CD8-positive, alpha-beta memory T cell (primary cell): ENCODE results near the gene TREM2. TPM values are rescaled to one million over a fixed set of nuclear protein-coding genes. Genes with fewer than 3 reads are reported as not detected.

Experiments
- CTCF ChIA-PET: fragments of 350-600 bp; sonication (Branson Sonifier 250); formaldehyde crosslinking; loops from one replicate; lab custom pipeline; 2021; ENCODE audit warnings: antibody characterized with exemption; lab: Charles Lee
- POLR2A ChIA-PET: fragments of 350-600 bp; sonication (Branson Sonifier 250); formaldehyde crosslinking; loops from one replicate; lab custom pipeline; 2021; ENCODE audit warnings: antibody characterized with exemption; lab: Charles Lee
- DNase-seq, 5 donors: peaks; one replicate each; pipeline versions ENCODE4 v3.0.0 to v3.0.0-alpha.2; 2020 to 2022; ENCODE audit warnings: mixed read lengths in 1 of 5
- H3K27ac ChIP-seq: one replicate; pipeline ENCODE4 v1.7.0; 2013; ENCODE audit warnings: low read depth, mild to moderate bottlenecking, low read length, moderate library complexity
- H3K27me3 ChIP-seq: 2 replicates; pipeline ENCODE4 v1.7.0; 2013; ENCODE audit warnings: low read length, mild to moderate bottlenecking; ENCODE audit not compliant: insufficient read depth, poor library complexity, severe bottlenecking
- H3K36me3 ChIP-seq: 2 replicates; pipeline ENCODE4 v1.7.0; 2013; ENCODE audit warnings: mild to moderate bottlenecking, low read length, moderate library complexity; ENCODE audit not compliant: insufficient read depth
- H3K4me1 ChIP-seq: 2 replicates; pipeline ENCODE4 v1.7.0; 2013; ENCODE audit warnings: mild to moderate bottlenecking, low read length, moderate library complexity; ENCODE audit not compliant: insufficient read depth
- H3K4me3 ChIP-seq: 2 replicates; pipeline ENCODE4 v1.7.0; 2013; ENCODE audit warnings: mild to moderate bottlenecking, low read length
- H3K9me3 ChIP-seq: 2 replicates; pipeline ENCODE4 v1.7.0; 2013; ENCODE audit warnings: mild to moderate bottlenecking, low read length
- H3K27ac Mint-ChIP-seq, 8 donors: one replicate each; pipeline ENCODE4 v1.8.0; 2020 to 2021; ENCODE audit warnings: mixed read lengths in 8 of 8, mild to moderate bottlenecking in 6 of 8, inconsistent platforms in 3 of 8, moderate library complexity in 3 of 8
- H3K27me3 Mint-ChIP-seq, 2 donors: one replicate each; pipeline ENCODE4 v1.8.0; 2020 to 2021; ENCODE audit warnings: mixed read lengths in 2 of 2, mild to moderate bottlenecking in 1 of 2, moderate library complexity in 1 of 2
- H3K36me3 Mint-ChIP-seq, 3 donors: one replicate each; pipeline ENCODE4 v1.8.0; 2020 to 2021; ENCODE audit warnings: mixed read lengths in 3 of 3, inconsistent platforms in 1 of 3, mild to moderate bottlenecking in 1 of 3
- H3K4me1 Mint-ChIP-seq, 3 donors: one replicate each; pipeline ENCODE4 v1.8.0; 2020 to 2021; ENCODE audit warnings: mixed read lengths in 3 of 3, inconsistent platforms in 1 of 3, mild to moderate bottlenecking in 1 of 3
- H3K4me3 Mint-ChIP-seq, 7 donors: one replicate each; pipeline ENCODE4 v1.8.0; 2020 to 2021; ENCODE audit warnings: mixed read lengths in 7 of 7, mild to moderate bottlenecking in 6 of 7, moderate library complexity in 4 of 7, inconsistent platforms in 2 of 7
- H3K9me3 Mint-ChIP-seq, 5 donors: one replicate each; pipeline ENCODE4 v1.8.0; 2020 to 2022; ENCODE audit warnings: mixed read lengths in 5 of 5, mild to moderate bottlenecking in 3 of 5, moderate library complexity in 2 of 5, inconsistent platforms in 1 of 5
- polyA plus RNA-seq: library from polyadenylated mRNA; unstranded; fragments of 300-500 nt; fragmentation: Illumina TruSeq; gene quantifications from one replicate; pipeline ENCODE4 v1.2.3, GENCODE V29; 2021
- total RNA-seq, 2 experiments: library from RNA; stranded (reverse); gene quantifications; one replicate each; pipeline ENCODE4 v1.2.3, GENCODE V29; 2021

TREM2 gene
- total and polyA plus RNA-seq, 3 experiments from 2014 or later = 0.44 to 0.73 TPM; not detected in 1

DNA sequence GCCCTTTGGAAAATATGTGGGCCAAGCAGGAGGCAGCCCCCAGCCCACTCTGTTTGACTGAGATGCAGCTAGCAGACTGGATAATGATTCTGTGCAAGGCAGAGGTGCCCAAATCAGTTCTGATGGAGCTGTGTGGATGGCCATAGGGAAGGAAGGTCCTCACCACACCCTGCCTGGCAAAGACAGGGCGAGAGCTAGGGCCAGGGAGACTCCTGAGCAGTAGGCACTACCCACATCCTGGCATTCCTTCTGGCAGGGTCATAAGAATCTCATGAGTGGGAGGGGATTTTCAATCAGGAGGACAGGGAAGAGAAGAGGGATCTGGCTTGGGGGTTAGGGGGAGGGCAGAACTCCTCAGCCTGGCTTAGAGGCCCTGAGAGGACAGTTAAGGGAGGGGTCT, 18.6 kb upstream of the TREM2 start:
- ChIA-PET CTCF (interaction anchor here (1.1 to 1.8 kb wide), 6 partner anchors 8 to 19 kb away, joined by 3 to 8 read pairs (median 6); partner anchors contain the start of gene TREML2), POLR2A (no interaction called here)
- Mint-ChIP-seq H3K4me1 (peaks cover 7 to 11% (median 8%) of the 10 kb centered on the region in 3 donors), H3K27ac (peak overlapping the region in 1 of 8 donors; percentile 2), H3K36me3 (no peaks in the 10 kb centered on the region), H3K4me3 (no peak overlapping the region), H3K27me3 (peaks cover 1 to 11% of the 10 kb centered on the region in 2 donors), H3K9me3 (no peaks in the 10 kb centered on the region)
- no peaks in the 10 kb centered on the region for H3K36me3 ChIP-seq
- no peaks in the 10 kb centered on the region for H3K27me3 ChIP-seq
- H3K9me3 ChIP-seq = no peaks in the 10 kb centered on the region
- H3K4me1 ChIP-seq = peaks cover 13% of the 10 kb centered on the region
- no peak overlapping the region for H3K4me3 ChIP-seq
- no peak for DNase-seq
- H3K27ac ChIP-seq = no peak overlapping the region

DNA sequence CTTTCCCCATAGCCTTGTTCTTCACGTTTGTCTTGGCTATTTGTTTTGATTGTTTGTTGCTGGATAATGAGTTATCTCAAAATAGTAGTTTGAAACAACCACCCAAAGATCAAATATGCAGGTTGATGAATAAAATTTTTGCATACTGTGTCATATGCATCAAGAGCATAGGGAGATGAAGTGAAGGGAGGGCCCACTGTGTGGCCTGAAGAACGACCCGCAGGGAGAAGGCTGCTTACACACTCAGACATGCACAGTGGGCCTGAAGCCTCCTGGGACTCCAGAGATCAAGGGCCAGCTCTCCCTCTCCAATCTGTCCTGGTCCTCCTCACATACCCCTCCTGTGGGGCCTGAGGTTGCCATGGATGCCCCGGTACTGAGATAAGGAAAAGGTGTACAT, 16.2 kb upstream of the TREM2 start:
- no peaks in the 10 kb centered on the region for H3K36me3 Mint-ChIP-seq
- H3K27ac ChIP-seq = no peak overlapping the region
- no peaks in the 10 kb centered on the region for H3K27me3 ChIP-seq
- H3K4me3 ChIP-seq = no peak overlapping the region
- H3K27ac Mint-ChIP-seq = no peak overlapping the region
- H3K9me3 Mint-ChIP-seq = no peaks in the 10 kb centered on the region
- no peak overlapping the region for H3K4me3 Mint-ChIP-seq
- no peaks in the 10 kb centered on the region for H3K9me3 ChIP-seq
- H3K4me1 ChIP-seq = peaks cover 10% of the 10 kb centered on the region
- H3K36me3 ChIP-seq = no peaks in the 10 kb centered on the region
- ChIA-PET POLR2A (no interaction called here), CTCF (no interaction called here)
- H3K27me3 Mint-ChIP-seq = peaks cover 7 to 21% of the 10 kb centered on the region in 2 donors
- H3K4me1 Mint-ChIP-seq = peaks cover 7 to 8% (median 7%) of the 10 kb centered on the region in 3 donors
- DNase-seq = no peak

DNA sequence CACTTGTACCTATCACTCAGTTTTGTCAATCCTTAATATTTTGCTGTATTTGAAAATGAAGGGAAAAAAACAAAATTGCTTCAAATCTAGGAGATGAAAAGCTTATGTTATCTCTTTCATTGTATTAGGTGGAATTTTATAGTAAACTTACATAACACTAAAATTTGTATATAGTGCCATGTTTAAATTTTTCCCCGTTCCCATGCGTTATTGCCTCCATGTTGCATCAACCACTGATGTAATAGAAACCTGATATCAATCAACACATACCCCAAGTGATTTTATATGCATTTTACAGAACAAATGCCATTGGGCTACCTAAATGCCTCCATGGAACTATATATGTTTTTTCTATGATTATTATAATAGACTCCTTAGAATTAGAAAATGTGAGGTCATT, 14.8 kb upstream of the TREM2 start:
- ChIA-PET CTCF (interaction anchor here (1.1 kb wide), 1 partner anchor 14 kb away, joined by 3 read pairs; no protein-coding TSS in a partner anchor), POLR2A (no interaction called here)
- no peak overlapping the region for H3K4me3 Mint-ChIP-seq
- Histone ChIP-seq H3K4me3 (no peak overlapping the region), H3K4me1 (peaks cover 10% of the 10 kb centered on the region), H3K27me3 (no peaks in the 10 kb centered on the region), H3K27ac (no peak overlapping the region), H3K9me3 (no peaks in the 10 kb centered on the region), H3K36me3 (no peaks in the 10 kb centered on the region)
- peaks cover 7 to 8% (median 7%) of the 10 kb centered on the region in 3 donors for H3K4me1 Mint-ChIP-seq
- peaks cover 10 to 27% of the 10 kb centered on the region in 2 donors for H3K27me3 Mint-ChIP-seq
- no peaks in the 10 kb centered on the region for H3K36me3 Mint-ChIP-seq
- no peak for DNase-seq
- H3K27ac Mint-ChIP-seq = no peak overlapping the region
- H3K9me3 Mint-ChIP-seq = no peaks in the 10 kb centered on the region

DNA sequence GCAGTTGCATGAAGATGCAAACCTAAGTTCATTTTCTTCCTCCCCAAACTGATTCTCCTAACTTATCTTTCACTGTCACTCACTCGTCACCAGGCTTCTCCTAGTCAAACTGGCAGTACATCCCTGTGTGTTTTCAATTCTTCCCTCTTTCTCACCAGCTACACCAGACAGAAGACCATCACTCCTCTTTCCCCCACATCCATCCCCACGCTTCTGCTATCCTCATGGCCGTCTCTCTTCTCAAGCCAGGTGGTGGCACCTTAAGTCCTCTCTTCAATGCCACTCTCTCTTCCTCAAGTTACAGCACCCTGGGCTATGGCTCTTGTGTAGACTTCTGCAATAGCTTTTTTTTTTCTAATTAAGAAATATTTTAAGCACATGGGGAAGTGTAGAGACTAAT, 14.4 kb upstream of the TREM2 start:
- Histone ChIP-seq H3K27ac (no peak overlapping the region), H3K9me3 (no peaks in the 10 kb centered on the region), H3K4me1 (peaks cover 8% of the 10 kb centered on the region), H3K27me3 (no peaks in the 10 kb centered on the region), H3K36me3 (no peaks in the 10 kb centered on the region), H3K4me3 (no peak overlapping the region)
- peaks cover 6 to 7% (median 6%) of the 10 kb centered on the region in 3 donors for H3K4me1 Mint-ChIP-seq
- CTCF ChIA-PET = interaction anchor here (0.6 to 1.1 kb wide), 2 partner anchors 15 to 30 kb away, joined by 3 read pairs; no protein-coding TSS in a partner anchor
- peak overlapping the region in 1 of 8 donors; percentile 25 for H3K27ac Mint-ChIP-seq
- no peak for DNase-seq
- H3K27me3 Mint-ChIP-seq = peaks cover 10 to 27% of the 10 kb centered on the region in 2 donors
- no peaks in the 10 kb centered on the region for H3K9me3 Mint-ChIP-seq
- POLR2A ChIA-PET = no interaction called here
- H3K36me3 Mint-ChIP-seq = no peaks in the 10 kb centered on the region
- H3K4me3 Mint-ChIP-seq = no peak overlapping the region

DNA sequence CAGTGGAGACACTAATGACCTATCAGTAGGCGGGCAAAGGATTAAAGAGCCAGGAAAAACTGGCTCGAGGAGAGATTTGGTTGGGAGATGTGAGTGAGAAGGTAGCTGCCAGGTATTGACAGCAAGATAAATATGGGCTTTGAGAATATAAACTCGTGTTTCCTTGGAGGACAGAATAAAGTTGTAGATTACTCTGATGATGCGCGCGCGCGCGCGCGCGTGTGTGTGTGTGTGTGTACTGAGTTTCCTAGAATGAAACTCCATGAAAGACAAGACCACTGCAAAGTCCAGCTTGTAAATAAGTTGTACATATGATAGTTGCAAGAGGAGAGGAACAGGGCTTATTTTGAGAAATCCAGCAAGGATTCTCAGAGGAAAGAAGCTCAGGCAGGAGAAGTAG, 13.3 kb upstream of the TREM2 start:
- DNase-seq = no peak
- no peaks in the 10 kb centered on the region for H3K27me3 ChIP-seq
- Mint-ChIP-seq H3K4me3 (no peak overlapping the region), H3K4me1 (no peaks in the 10 kb centered on the region), H3K36me3 (no peaks in the 10 kb centered on the region), H3K27ac (no peak overlapping the region), H3K27me3 (peaks cover 12 to 27% of the 10 kb centered on the region in 2 donors), H3K9me3 (no peaks in the 10 kb centered on the region)
- no peaks in the 10 kb centered on the region for H3K4me1 ChIP-seq
- no peak overlapping the region for H3K4me3 ChIP-seq
- no peaks in the 10 kb centered on the region for H3K9me3 ChIP-seq
- no peaks in the 10 kb centered on the region for H3K36me3 ChIP-seq
- POLR2A ChIA-PET = no interaction called here
- CTCF ChIA-PET = interaction anchor here (0.7 kb wide), 1 partner anchor 19 kb away, joined by 3 read pairs; no protein-coding TSS in a partner anchor
- H3K27ac ChIP-seq = no peak overlapping the region

DNA sequence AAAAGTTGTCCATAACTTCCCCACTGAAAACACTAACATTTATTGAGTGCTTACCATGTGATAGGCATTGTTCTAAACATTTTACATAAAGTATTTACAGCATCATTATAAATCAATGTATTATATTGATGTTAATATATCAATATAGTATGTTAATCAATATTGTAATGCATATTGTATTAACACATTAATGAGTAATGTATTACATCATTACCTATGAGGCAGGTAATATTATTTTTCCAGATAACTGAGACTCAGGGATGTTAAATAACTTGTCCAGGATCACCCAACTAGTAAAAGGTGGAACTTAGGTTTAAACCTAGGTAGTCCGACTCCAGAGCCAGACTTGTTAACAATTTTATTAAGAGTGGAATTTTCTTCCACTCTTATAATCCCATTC, 12.2 kb upstream of the TREM2 start:
- no peaks in the 10 kb centered on the region for H3K4me1 Mint-ChIP-seq
- no peak overlapping the region for H3K27ac ChIP-seq
- CTCF ChIA-PET = interaction anchor here (2.1 kb wide), 1 partner anchor 7 kb away, joined by 6 read pairs; no protein-coding TSS in a partner anchor

DNA sequence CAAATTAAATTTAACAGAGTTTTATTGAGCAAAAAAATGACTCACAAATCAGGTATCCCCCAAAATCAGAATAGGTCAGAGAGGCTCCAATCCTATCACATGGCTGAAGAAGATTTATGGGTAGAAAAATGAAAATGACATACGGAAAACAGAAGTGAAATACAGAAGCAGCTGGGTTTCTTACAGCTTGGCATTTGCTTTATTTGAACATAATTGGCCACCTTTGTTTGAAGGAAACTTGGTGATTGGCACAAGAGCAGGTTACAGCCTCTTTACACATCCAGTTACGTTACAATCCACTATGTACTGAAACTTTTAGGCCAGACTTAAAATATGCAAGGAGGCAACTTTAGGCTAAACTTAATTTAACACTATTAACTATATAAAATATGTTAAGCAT, 11.7 kb upstream of the TREM2 start:
- H3K27ac ChIP-seq = no peak overlapping the region
- no peaks in the 10 kb centered on the region for H3K27me3 ChIP-seq
- no peaks in the 10 kb centered on the region for H3K36me3 ChIP-seq
- ChIA-PET POLR2A (no interaction called here), CTCF (interaction anchor here (2.1 kb wide), 1 partner anchor 7 kb away, joined by 6 read pairs; no protein-coding TSS in a partner anchor)
- no peak for DNase-seq
- Mint-ChIP-seq H3K27ac (no peak overlapping the region), H3K36me3 (no peaks in the 10 kb centered on the region), H3K9me3 (no peaks in the 10 kb centered on the region), H3K27me3 (peaks cover 18 to 27% of the 10 kb centered on the region in 2 donors), H3K4me1 (no peaks in the 10 kb centered on the region), H3K4me3 (no peak overlapping the region)
- no peaks in the 10 kb centered on the region for H3K4me1 ChIP-seq
- no peaks in the 10 kb centered on the region for H3K9me3 ChIP-seq
- H3K4me3 ChIP-seq = no peak overlapping the region

More for the DNA sequence above, 12.2 kb upstream of the TREM2 start:
- Histone ChIP-seq H3K4me3 (no peak overlapping the region), H3K9me3 (no peaks in the 10 kb centered on the region), H3K27me3 (no peaks in the 10 kb centered on the region), H3K4me1 (no peaks in the 10 kb centered on the region), H3K36me3 (no peaks in the 10 kb centered on the region)
- H3K27ac Mint-ChIP-seq = no peak overlapping the region
- H3K9me3 Mint-ChIP-seq = no peaks in the 10 kb centered on the region
- POLR2A ChIA-PET = no interaction called here
- no peak overlapping the region for H3K4me3 Mint-ChIP-seq
- no peak for DNase-seq
- peaks cover 18 to 27% of the 10 kb centered on the region in 2 donors for H3K27me3 Mint-ChIP-seq
- no peaks in the 10 kb centered on the region for H3K36me3 Mint-ChIP-seq

DNA sequence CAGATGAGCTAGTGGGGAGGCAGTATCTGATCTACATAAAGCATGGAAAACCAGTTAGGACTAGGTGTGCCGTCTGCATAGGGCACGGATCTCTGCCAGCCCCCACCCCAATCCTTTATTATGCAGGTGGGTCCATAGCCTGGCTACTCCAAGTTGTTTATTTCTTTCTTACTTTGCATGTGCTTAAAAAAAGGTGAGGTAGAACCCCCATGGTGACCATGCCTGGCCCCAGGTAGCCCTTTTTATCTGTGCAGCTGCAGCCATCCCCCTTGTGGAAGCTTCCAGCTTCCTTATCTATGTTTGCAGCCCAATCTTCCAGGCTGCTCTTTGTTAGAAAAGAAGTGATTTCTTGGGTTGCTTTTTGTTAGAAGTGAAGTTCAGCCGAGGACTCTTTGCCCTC, 9.0 kb upstream of the TREM2 start:
- H3K27ac Mint-ChIP-seq = no peak overlapping the region
- Histone ChIP-seq H3K27me3 (no peaks in the 10 kb centered on the region), H3K4me1 (no peaks in the 10 kb centered on the region), H3K9me3 (no peaks in the 10 kb centered on the region), H3K27ac (no peak overlapping the region), H3K4me3 (no peak overlapping the region), H3K36me3 (no peaks in the 10 kb centered on the region)
- no peaks in the 10 kb centered on the region for H3K9me3 Mint-ChIP-seq
- ChIA-PET POLR2A (no interaction called here), CTCF (no interaction called here)
- H3K4me1 Mint-ChIP-seq = no peaks in the 10 kb centered on the region
- no peaks in the 10 kb centered on the region for H3K36me3 Mint-ChIP-seq
- no peak for DNase-seq
- H3K27me3 Mint-ChIP-seq = peaks cover 19 to 20% of the 10 kb centered on the region in 2 donors
- no peak overlapping the region for H3K4me3 Mint-ChIP-seq
